Glutamatergic neuron (in vitro differentiated cells): ENCODE results near the gene CARMIL1. TPM values are rescaled to one million over a fixed set of nuclear protein-coding genes. Genes with fewer than 3 reads are reported as not detected.

Experiments used
- DNase-seq: peaks from one replicate; pipeline ENCODE4 v3.0.0; 2022
- H3K27ac Mint-ChIP-seq: one replicate; pipeline ENCODE4 v1.8.0; 2020; ENCODE audit warnings: mild to moderate bottlenecking, mixed read lengths, inconsistent platforms; ENCODE audit not compliant: unreplicated experiment
- H3K27me3 Mint-ChIP-seq: one replicate; pipeline ENCODE4 v1.8.0; 2020; ENCODE audit warnings: mild to moderate bottlenecking, moderate library complexity, mixed read lengths, inconsistent platforms; ENCODE audit not compliant: unreplicated experiment
- H3K36me3 Mint-ChIP-seq: one replicate; pipeline ENCODE4 v1.8.0; 2020; ENCODE audit warnings: mild to moderate bottlenecking, mixed read lengths, inconsistent platforms; ENCODE audit not compliant: unreplicated experiment
- H3K4me1 Mint-ChIP-seq: one replicate; pipeline ENCODE4 v1.8.0; 2020; ENCODE audit warnings: mild to moderate bottlenecking, low read depth, mixed read lengths, inconsistent platforms; ENCODE audit not compliant: unreplicated experiment
- H3K4me3 Mint-ChIP-seq: one replicate; pipeline ENCODE4 v1.8.0; 2020; ENCODE audit warnings: mild to moderate bottlenecking, mixed read lengths, inconsistent platforms; ENCODE audit not compliant: unreplicated experiment
- H3K9me3 Mint-ChIP-seq: one replicate; pipeline ENCODE4 v1.8.0; 2020; ENCODE audit warnings: mild to moderate bottlenecking, moderate library complexity, mixed read lengths, inconsistent platforms; ENCODE audit not compliant: unreplicated experiment
- total RNA-seq: library from RNA; stranded (reverse); fragmentation: NEBNext Ultra II Directional; extraction: Animal tissue kit (Norgen Biotek cat#: 25700); gene quantifications from one replicate; pipeline ENCODE4 v1.2.1, GENCODE V29; 2021; ENCODE audit not compliant: unreplicated experiment
- TF ChIP-seq, protein P1 (sequence below): fragments of 200-600 bp; sonication (generic); IDR thresholded peaks from one replicate; pipeline ENCODE4 v1.5.0; 2021; ENCODE audit not compliant: partially characterized antibody, unreplicated experiment

The CARMIL1 gene
- total RNA-seq, 1 donor from 2014 or later = 4.8 TPM

DNA sequence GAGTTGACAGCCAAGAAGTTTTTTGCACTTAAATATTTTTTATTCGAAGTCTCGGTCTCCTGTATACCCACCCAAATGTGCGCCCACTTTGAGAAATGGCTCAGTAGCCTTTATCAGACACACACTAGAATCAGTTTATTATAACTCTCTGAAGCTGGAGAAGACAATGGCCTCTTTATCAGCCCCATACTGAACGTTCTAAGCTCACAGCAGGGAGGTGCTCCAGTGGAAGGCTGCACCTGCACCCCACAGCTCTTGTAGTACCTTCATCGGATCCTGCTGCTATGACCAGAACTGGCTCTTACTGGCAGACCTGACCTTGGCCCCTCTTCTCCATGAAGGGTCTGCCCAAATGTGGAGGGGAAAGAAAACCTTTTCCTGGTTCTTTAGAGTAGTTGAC lies 207.8 kb downstream of the CARMIL1 start:
- H3K4me1 Mint-ChIP-seq = peaks cover 11% of the 10 kb centered on the region
- H3K9me3 Mint-ChIP-seq = no peaks in the 10 kb centered on the region
- no peaks in the 10 kb centered on the region for H3K36me3 Mint-ChIP-seq
- DNase-seq = no peak
- no peak overlapping the region for H3K4me3 Mint-ChIP-seq
- no peaks in the 10 kb centered on the region for H3K27me3 Mint-ChIP-seq
- TF ChIP-seq, protein P1, sequence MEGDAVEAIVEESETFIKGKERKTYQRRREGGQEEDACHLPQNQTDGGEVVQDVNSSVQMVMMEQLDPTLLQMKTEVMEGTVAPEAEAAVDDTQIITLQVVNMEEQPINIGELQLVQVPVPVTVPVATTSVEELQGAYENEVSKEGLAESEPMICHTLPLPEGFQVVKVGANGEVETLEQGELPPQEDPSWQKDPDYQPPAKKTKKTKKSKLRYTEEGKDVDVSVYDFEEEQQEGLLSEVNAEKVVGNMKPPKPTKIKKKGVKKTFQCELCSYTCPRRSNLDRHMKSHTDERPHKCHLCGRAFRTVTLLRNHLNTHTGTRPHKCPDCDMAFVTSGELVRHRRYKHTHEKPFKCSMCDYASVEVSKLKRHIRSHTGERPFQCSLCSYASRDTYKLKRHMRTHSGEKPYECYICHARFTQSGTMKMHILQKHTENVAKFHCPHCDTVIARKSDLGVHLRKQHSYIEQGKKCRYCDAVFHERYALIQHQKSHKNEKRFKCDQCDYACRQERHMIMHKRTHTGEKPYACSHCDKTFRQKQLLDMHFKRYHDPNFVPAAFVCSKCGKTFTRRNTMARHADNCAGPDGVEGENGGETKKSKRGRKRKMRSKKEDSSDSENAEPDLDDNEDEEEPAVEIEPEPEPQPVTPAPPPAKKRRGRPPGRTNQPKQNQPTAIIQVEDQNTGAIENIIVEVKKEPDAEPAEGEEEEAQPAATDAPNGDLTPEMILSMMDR = no peak
- no peak overlapping the region for H3K27ac Mint-ChIP-seq

DNA sequence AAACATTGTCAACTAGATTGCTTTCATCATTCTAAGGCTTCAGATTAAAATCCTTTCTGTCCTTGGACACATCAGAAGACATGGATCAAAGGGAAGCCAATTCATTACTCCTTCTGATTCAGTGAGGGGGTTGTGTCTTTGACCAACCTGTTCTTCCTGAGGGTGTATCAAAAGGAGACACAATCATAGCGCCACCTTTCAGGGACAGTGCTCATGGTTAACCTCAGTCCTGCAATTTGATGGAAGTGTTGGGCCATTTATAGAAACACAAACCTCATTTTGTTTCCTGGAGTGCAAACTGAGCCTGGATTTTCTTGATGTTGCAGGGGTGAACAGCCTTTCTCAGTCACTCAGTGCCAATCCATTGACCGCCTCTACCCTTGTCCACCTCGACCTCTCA lies 209.0 kb downstream of the CARMIL1 start:
- peaks cover 11% of the 10 kb centered on the region for H3K4me1 Mint-ChIP-seq
- DNase-seq = no peak
- no peaks in the 10 kb centered on the region for H3K9me3 Mint-ChIP-seq
- no peak overlapping the region for H3K4me3 Mint-ChIP-seq
- no peak overlapping the region for H3K27ac Mint-ChIP-seq
- H3K36me3 Mint-ChIP-seq = no peaks in the 10 kb centered on the region
- TF ChIP-seq, protein P1 = no peak
- H3K27me3 Mint-ChIP-seq = no peaks in the 10 kb centered on the region

DNA sequence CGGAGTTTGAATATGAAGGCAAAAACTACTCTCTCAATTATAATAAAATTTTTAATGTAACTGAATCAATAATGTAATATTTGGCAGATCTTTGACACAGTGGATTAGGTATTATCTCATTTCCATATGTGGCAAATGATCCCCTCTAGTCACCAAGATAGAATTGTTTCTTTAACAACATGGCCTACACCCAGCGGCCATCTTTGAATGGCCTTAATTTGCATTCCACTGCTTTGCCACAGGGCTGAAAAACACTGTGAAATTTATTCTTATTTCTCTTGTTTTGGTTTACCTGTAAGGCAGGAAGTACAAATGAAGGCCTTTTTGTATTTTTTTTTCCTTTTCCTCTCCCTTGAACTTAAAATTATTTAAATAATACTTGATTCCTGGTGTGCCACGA lies 210.2 kb downstream of the CARMIL1 start:
- no peaks in the 10 kb centered on the region for H3K9me3 Mint-ChIP-seq
- H3K4me1 Mint-ChIP-seq = peaks cover 11% of the 10 kb centered on the region
- DNase-seq = no peak
- TF ChIP-seq, protein P1 = no peak
- H3K27ac Mint-ChIP-seq = no peak overlapping the region
- H3K36me3 Mint-ChIP-seq = no peaks in the 10 kb centered on the region
- H3K27me3 Mint-ChIP-seq = no peaks in the 10 kb centered on the region
- H3K4me3 Mint-ChIP-seq = no peak overlapping the region

DNA sequence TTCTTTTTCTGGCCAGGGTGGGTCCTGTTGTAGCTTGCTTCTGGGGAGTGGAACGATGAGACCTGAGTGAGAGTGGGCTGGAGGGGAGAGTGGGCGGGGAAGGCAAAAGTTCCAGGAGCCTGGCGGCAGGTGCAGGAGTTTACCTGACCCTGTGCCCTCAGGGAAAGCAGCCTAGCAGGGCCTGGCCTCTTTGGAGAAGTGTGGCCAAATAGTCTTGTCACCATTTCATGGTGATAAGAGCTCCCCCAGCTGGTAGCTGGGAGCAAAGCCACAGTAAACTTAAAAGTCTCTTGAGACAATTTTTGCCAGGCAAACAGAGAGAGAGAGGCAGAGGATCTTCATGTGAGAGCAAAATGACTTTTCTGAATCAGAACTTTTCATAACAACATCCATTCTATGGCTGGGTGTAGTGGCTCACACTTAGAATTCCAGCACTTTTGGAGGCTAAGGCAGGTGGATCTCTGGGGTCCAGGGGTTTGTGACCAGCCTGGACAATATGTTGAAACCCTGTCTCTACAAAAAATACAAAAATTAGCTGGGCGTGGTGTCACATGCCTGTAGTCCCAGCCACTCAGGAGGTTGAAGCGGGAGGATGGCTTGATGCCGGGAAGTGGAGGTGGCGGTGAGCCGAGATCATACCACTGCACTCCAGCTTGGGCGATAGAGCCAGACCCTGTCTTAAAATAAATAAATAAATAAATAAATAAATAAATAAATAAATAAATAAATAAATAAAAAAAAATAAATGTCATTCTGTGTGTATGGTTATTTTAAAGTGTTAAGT lies 211.0 kb downstream of the CARMIL1 start:
- Mint-ChIP-seq H3K4me1 (peaks cover 11% of the 10 kb centered on the region), H3K27ac (no peak overlapping the region), H3K27me3 (no peaks in the 10 kb centered on the region), H3K9me3 (no peaks in the 10 kb centered on the region), H3K4me3 (no peak overlapping the region), H3K36me3 (no peaks in the 10 kb centered on the region)
- TF ChIP-seq, protein P1 = peak; percentile 66
- peak; percentile 68 for DNase-seq

DNA sequence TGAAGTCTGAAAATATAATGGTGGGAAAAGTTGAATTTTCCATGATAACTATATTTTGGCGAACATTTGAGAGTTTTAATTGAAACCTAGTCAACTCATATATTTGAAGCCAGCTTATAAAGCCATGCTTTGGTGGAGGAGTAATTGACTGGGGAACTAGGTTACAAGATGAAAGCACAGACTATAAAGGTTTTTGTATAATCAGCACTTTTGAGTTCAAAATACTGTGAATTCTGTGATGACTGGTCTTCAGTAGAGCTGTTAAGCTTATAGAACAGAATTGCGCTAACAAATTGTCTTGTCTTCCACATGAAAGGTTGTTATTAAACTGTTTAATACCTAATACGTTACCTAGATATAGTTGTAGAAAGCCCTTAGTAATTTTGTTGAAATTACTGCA lies 213.8 kb downstream of the CARMIL1 start:
- Mint-ChIP-seq H3K9me3 (no peaks in the 10 kb centered on the region), H3K27me3 (no peaks in the 10 kb centered on the region), H3K36me3 (no peaks in the 10 kb centered on the region)

More for the DNA sequence above, 213.8 kb downstream of the CARMIL1 start:
- no peak for DNase-seq
- Mint-ChIP-seq H3K27ac (no peak overlapping the region), H3K4me3 (no peak overlapping the region), H3K4me1 (peaks cover 2% of the 10 kb centered on the region)
- TF ChIP-seq, protein P1 = no peak
